ENCODE results near the gene RFX3.
A peak's percentile ranks its signal among the peaks of the same experiment; 100 is the strongest.

The RFX3 gene

GRCh38 chr9:3419893-3420292 is 105.9 kb downstream of the RFX3 start:
- H3K27me3 ChIP-seq (replicated peaks in 2 of 5; ENCODE audit: control insufficient read depth in 4 of 5, insufficient read depth in 5 of 5, low read length in 4 of 5) = no peaks in the 10 kb centered on the region
- H3K4me1 ChIP-seq (ENCODE audit: control extremely low read depth in 1 of 4, control insufficient read depth in 4 of 4, insufficient read depth in 4 of 4, low read length in 3 of 4) = no peaks in the 10 kb centered on the region
- H3K27ac ChIP-seq (ENCODE audit: insufficient read depth in 1 of 2, low read depth in 1 of 2, low read length in 2 of 2, poor library complexity in 1 of 2, severe bottlenecking in 2 of 2) = no peak overlapping the region
- ChIA-PET POLR2A (no interaction called here), CTCF (interaction anchor here (1.3 kb wide), 1 partner anchor 22 kb away, joined by 4 read pairs; no protein-coding TSS in a partner anchor)
- H3K36me3 ChIP-seq (ENCODE audit: control insufficient read depth in 4 of 4, insufficient read depth in 4 of 4, low read length in 3 of 4) = peaks cover 0 to 1% (median 0%) of the 10 kb centered on the region in 4 experiments
- no peak overlapping the region for H3K4me3 ChIP-seq (ENCODE audit: control insufficient read depth in 1 of 7, extremely low read depth in 1 of 7, insufficient read depth in 4 of 7, low read depth in 2 of 7, low read length in 6 of 7)
- H3K9me3 ChIP-seq (ENCODE audit: control extremely low read depth in 1 of 5, control insufficient read depth in 4 of 5, insufficient read depth in 2 of 5, low read depth in 1 of 5, low read length in 4 of 5) = no peaks in the 10 kb centered on the region
- WGBS (ENCODE audit: insufficient coverage) = over 99% methylated on average over 10 of the region's 11 CpGs
- DNase-seq = no peak

- no peak overlapping the region for H3K27ac ChIP-seq (ENCODE audit: insufficient read depth in 1 of 2, low read depth in 1 of 2, low read length in 2 of 2, poor library complexity in 1 of 2, severe bottlenecking in 2 of 2)
- no peak for DNase-seq
- no peak overlapping the region for H3K4me3 ChIP-seq (ENCODE audit: control insufficient read depth in 1 of 7, extremely low read depth in 1 of 7, insufficient read depth in 4 of 7, low read depth in 2 of 7, low read length in 6 of 7)
- POLR2A ChIA-PET = no interaction called here
- H3K27me3 ChIP-seq (replicated peaks in 2 of 5; ENCODE audit: control insufficient read depth in 4 of 5, insufficient read depth in 5 of 5, low read length in 4 of 5) = no peaks in the 10 kb centered on the region
- H3K4me1 ChIP-seq (ENCODE audit: control extremely low read depth in 1 of 4, control insufficient read depth in 4 of 4, insufficient read depth in 4 of 4, low read length in 3 of 4) = no peaks in the 10 kb centered on the region
- CTCF ChIA-PET = no interaction called here
- H3K36me3 ChIP-seq (ENCODE audit: control insufficient read depth in 4 of 4, insufficient read depth in 4 of 4, low read length in 3 of 4) = peaks cover 0 to 1% (median 0%) of the 10 kb centered on the region in 4 experiments
- H3K9me3 ChIP-seq (ENCODE audit: control extremely low read depth in 1 of 5, control insufficient read depth in 4 of 5, insufficient read depth in 2 of 5, low read depth in 1 of 5, low read length in 4 of 5) = no peaks in the 10 kb centered on the region
Observed at GRCh38 chr9:3415906-3416305, 109.9 kb downstream of the RFX3 start.

DNA sequence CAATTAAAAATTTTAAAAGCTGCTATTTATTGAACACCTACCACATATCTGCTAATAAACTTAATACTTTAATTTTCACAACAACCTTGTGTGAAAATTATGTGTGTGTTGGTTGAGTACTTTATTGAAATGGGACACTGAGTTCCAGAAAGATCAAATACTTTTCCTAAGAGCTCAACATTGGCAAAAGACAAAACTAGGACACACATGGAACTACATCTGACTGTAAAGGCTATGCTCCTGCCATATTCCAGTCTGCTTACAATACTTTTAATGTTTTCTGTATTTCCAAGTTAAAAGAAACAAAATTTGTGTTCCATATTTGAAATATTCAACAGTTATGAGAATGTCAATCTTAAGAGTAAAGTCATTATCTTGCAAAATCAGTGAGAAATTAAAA is 111.8 kb downstream of the RFX3 start:
- no peaks in the 10 kb centered on the region for H3K9me3 ChIP-seq (ENCODE audit: control extremely low read depth in 1 of 5, control insufficient read depth in 4 of 5, insufficient read depth in 2 of 5, low read depth in 1 of 5, low read length in 4 of 5)
- H3K27ac ChIP-seq (ENCODE audit: insufficient read depth in 1 of 2, low read depth in 1 of 2, low read length in 2 of 2, poor library complexity in 1 of 2, severe bottlenecking in 2 of 2) = no peak overlapping the region
- H3K4me1 ChIP-seq (ENCODE audit: control extremely low read depth in 1 of 4, control insufficient read depth in 4 of 4, insufficient read depth in 4 of 4, low read length in 3 of 4) = no peaks in the 10 kb centered on the region
- H3K36me3 ChIP-seq (ENCODE audit: control insufficient read depth in 4 of 4, insufficient read depth in 4 of 4, low read length in 3 of 4) = no peaks in the 10 kb centered on the region
- no peak overlapping the region for H3K4me3 ChIP-seq (ENCODE audit: control insufficient read depth in 1 of 7, extremely low read depth in 1 of 7, insufficient read depth in 4 of 7, low read depth in 2 of 7, low read length in 6 of 7)
- no peaks in the 10 kb centered on the region for H3K27me3 ChIP-seq (replicated peaks in 2 of 5; ENCODE audit: control insufficient read depth in 4 of 5, insufficient read depth in 5 of 5, low read length in 4 of 5)
- POLR2A ChIA-PET = no interaction called here
- CTCF ChIA-PET = interaction anchor here (0.6 to 1.5 kb wide), 2 partner anchors 25 to 27 kb away, joined by 3 to 5 read pairs; no protein-coding TSS in a partner anchor
- DNase-seq = no peak

GRCh38 chr9:3410461-3410860 is 115.3 kb downstream of the RFX3 start:
- Histone ChIP-seq H3K27ac (ENCODE audit: insufficient read depth in 1 of 2, low read depth in 1 of 2, low read length in 2 of 2, poor library complexity in 1 of 2, severe bottlenecking in 2 of 2) (no peak overlapping the region), H3K4me3 (ENCODE audit: control insufficient read depth in 1 of 7, extremely low read depth in 1 of 7, insufficient read depth in 4 of 7, low read depth in 2 of 7, low read length in 6 of 7) (no peak overlapping the region), H3K9me3 (ENCODE audit: control extremely low read depth in 1 of 5, control insufficient read depth in 4 of 5, insufficient read depth in 2 of 5, low read depth in 1 of 5, low read length in 4 of 5) (no peaks in the 10 kb centered on the region), H3K27me3 (replicated peaks in 2 of 5; ENCODE audit: control insufficient read depth in 4 of 5, insufficient read depth in 5 of 5, low read length in 4 of 5) (no peaks in the 10 kb centered on the region), H3K36me3 (ENCODE audit: control insufficient read depth in 4 of 4, insufficient read depth in 4 of 4, low read length in 3 of 4) (no peaks in the 10 kb centered on the region), H3K4me1 (ENCODE audit: control extremely low read depth in 1 of 4, control insufficient read depth in 4 of 4, insufficient read depth in 4 of 4, low read length in 3 of 4) (no peaks in the 10 kb centered on the region)
- ChIA-PET CTCF (interaction anchor here (1.0 to 1.6 kb wide), 3 partner anchors 12 to 115 kb away, joined by 3 to 5 read pairs (median 3); no protein-coding TSS in a partner anchor), POLR2A (no interaction called here)
- 100% methylated on average over 2 of the region's 4 CpGs for WGBS (ENCODE audit: insufficient coverage)
- no peak for DNase-seq

- no peak for DNase-seq
- Histone ChIP-seq H3K9me3 (ENCODE audit: control extremely low read depth in 1 of 5, control insufficient read depth in 4 of 5, insufficient read depth in 2 of 5, low read depth in 1 of 5, low read length in 4 of 5) (no peaks in the 10 kb centered on the region), H3K27me3 (replicated peaks in 2 of 5; ENCODE audit: control insufficient read depth in 4 of 5, insufficient read depth in 5 of 5, low read length in 4 of 5) (no peaks in the 10 kb centered on the region), H3K27ac (ENCODE audit: insufficient read depth in 1 of 2, low read depth in 1 of 2, low read length in 2 of 2, poor library complexity in 1 of 2, severe bottlenecking in 2 of 2) (no peak overlapping the region), H3K4me1 (ENCODE audit: control extremely low read depth in 1 of 4, control insufficient read depth in 4 of 4, insufficient read depth in 4 of 4, low read length in 3 of 4) (no peaks in the 10 kb centered on the region), H3K36me3 (ENCODE audit: control insufficient read depth in 4 of 4, insufficient read depth in 4 of 4, low read length in 3 of 4) (no peaks in the 10 kb centered on the region), H3K4me3 (ENCODE audit: control insufficient read depth in 1 of 7, extremely low read depth in 1 of 7, insufficient read depth in 4 of 7, low read depth in 2 of 7, low read length in 6 of 7) (no peak overlapping the region)
- CTCF ChIA-PET = interaction anchor here (0.6 kb wide), 1 partner anchor 541 kb away, joined by 3 read pairs; no protein-coding TSS in a partner anchor
- 100% methylated on average over 1 of the region's 1 CpG for WGBS (ENCODE audit: insufficient coverage)
- POLR2A ChIA-PET = no interaction called here
Observed at GRCh38 chr9:3409453-3409852, 116.3 kb downstream of the RFX3 start.

DNA sequence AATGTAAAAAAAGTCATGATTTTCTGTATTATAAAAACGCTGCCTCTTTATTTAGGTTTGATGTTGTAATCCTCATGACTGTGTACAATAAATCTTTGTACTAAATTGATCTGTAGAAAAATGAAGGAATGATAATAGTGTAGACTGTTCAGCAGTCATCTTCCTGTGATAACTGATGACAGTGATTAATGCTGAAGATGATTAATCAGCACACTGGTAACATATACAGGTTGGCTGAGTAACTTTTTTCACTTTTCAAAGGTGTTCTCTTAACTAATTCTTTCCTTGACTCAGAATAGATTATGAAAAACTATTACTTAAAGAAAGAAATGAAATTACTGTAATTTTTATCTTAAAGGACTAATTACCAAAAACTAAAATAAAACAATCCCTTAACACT is 122.5 kb downstream of the RFX3 start:
- DNase-seq = no peak
- ChIA-PET CTCF (no interaction called here), POLR2A (no interaction called here)
- Histone ChIP-seq H3K27ac (ENCODE audit: insufficient read depth in 1 of 2, low read depth in 1 of 2, low read length in 2 of 2, poor library complexity in 1 of 2, severe bottlenecking in 2 of 2) (no peak overlapping the region), H3K9me3 (ENCODE audit: control extremely low read depth in 1 of 5, control insufficient read depth in 4 of 5, insufficient read depth in 2 of 5, low read depth in 1 of 5, low read length in 4 of 5) (no peaks in the 10 kb centered on the region), H3K36me3 (ENCODE audit: control insufficient read depth in 4 of 4, insufficient read depth in 4 of 4, low read length in 3 of 4) (no peaks in the 10 kb centered on the region), H3K4me1 (ENCODE audit: control extremely low read depth in 1 of 4, control insufficient read depth in 4 of 4, insufficient read depth in 4 of 4, low read length in 3 of 4) (peaks cover 0 to 12% (median 5%) of the 10 kb centered on the region in 4 experiments), H3K4me3 (ENCODE audit: control insufficient read depth in 1 of 7, extremely low read depth in 1 of 7, insufficient read depth in 4 of 7, low read depth in 2 of 7, low read length in 6 of 7) (no peak overlapping the region), H3K27me3 (replicated peaks in 2 of 5; ENCODE audit: control insufficient read depth in 4 of 5, insufficient read depth in 5 of 5, low read length in 4 of 5) (no peaks in the 10 kb centered on the region)
- no CpG with 5 or more reads among the region's 1 CpG for WGBS (ENCODE audit: insufficient coverage)

DNA sequence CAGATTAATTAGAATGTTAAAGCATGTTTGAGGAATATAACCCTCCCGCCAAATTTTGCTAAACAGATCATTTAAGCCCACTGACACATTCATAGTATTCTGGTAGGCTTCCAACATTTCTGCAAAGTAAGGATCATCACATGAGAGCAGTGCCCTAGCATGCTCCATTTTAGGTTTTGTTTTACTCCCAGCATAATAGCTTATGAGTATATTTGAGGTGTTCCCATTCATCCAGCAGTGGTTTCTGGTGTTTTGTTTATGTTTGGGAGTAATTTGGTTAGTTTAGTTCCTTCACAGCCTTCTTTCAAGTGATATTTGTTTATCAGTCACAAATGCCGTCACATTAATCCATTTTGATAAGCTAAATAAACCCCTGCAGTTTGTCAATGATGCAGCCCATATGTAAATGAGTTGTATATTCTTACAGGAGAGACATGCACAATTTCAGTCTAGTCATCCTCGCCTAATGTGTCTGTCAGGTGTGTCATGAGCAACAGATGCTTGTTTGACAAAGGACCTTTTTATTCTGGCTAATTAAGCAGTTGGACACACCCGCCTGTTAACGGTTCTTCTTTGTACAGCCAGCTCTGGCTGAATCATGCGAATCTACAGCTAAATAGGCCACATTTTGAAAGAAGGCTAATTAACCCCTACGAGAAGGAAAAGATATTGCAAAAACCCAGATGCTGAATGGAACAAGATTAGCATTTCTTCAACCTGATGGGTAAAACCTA is 124.4 kb downstream of the RFX3 start:
- Histone ChIP-seq H3K36me3 (ENCODE audit: control insufficient read depth in 4 of 4, insufficient read depth in 4 of 4, low read length in 3 of 4) (no peaks in the 10 kb centered on the region), H3K27me3 (replicated peaks in 2 of 5; ENCODE audit: control insufficient read depth in 4 of 5, insufficient read depth in 5 of 5, low read length in 4 of 5) (no peaks in the 10 kb centered on the region), H3K27ac (ENCODE audit: insufficient read depth in 1 of 2, low read depth in 1 of 2, low read length in 2 of 2, poor library complexity in 1 of 2, severe bottlenecking in 2 of 2) (no peak overlapping the region), H3K9me3 (ENCODE audit: control extremely low read depth in 1 of 5, control insufficient read depth in 4 of 5, insufficient read depth in 2 of 5, low read depth in 1 of 5, low read length in 4 of 5) (no peaks in the 10 kb centered on the region), H3K4me1 (ENCODE audit: control extremely low read depth in 1 of 4, control insufficient read depth in 4 of 4, insufficient read depth in 4 of 4, low read length in 3 of 4) (peaks cover 8 to 25% (median 18%) of the 10 kb centered on the region in 4 experiments), H3K4me3 (ENCODE audit: control insufficient read depth in 1 of 7, extremely low read depth in 1 of 7, insufficient read depth in 4 of 7, low read depth in 2 of 7, low read length in 6 of 7) (no peak overlapping the region)
- CTCF ChIA-PET = interaction anchor here (2.5 kb wide), 1 partner anchor 40 kb away, joined by 11 read pairs; no protein-coding TSS in a partner anchor
- 82% methylated on average over 6 of the region's 7 CpGs for WGBS (ENCODE audit: insufficient coverage)
- peak in 2 of 3 donors; percentile 33 to 51 for DNase-seq
- POLR2A ChIA-PET = no interaction called here

Measured in common myeloid progenitor, CD34-positive (primary cell).